NT2/D1 (cell line): ENCODE data around the gene CLEC18B.
"Not testable (repeated sequence)": the region's sequence is repeated elsewhere in the genome, so short reads cannot be mapped to it uniquely, and the experiment has no call there.

Experiments
- YY1 ChIP-seq: IDR thresholded peaks from 2 replicates; pipeline ENCODE4 v1.6.1; 2011; ENCODE audit not compliant: insufficient read length, insufficient read depth
- ZNF274 ChIP-seq: IDR thresholded peaks from 2 replicates; pipeline ENCODE4 v1.6.1; 2011; ENCODE audit warnings: mild to moderate bottlenecking, low read depth, low read length

DNA sequence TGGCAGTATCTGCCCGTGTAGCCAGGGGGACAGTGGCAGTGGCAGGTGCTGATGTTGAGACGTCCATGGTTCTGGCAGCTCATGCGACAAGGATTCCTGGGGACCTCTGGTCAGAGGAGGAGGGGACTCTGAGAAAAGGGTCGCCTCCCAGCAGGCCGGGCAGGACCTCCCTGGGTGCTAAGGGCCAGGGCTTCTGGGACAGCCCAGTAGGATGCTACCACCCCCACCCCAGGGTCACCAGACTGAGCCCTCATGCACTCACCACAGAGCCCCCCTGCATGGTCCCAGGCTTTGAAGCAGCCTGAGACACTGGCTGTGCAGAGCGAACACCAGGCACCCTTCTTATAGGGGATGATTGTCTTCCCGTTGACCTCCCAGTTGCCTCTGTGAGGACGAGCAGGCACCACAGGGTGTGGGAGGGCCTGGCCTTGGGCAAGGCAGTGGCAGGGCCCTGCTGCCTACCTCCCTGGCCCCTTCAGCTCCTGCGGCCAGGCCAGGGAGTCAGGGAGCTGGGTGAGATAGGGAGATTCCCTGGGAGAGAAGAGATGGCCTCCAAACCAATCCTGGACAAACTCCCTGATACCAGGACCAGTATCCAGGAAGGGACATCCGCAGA, 8.4 kb downstream of the CLEC18B start:
- TF ChIP-seq YY1, ZNF274: not testable (repeated sequence)
